ENCODE measurements around the gene ACTL7B.
"Not testable (repeated sequence)": the region's sequence is repeated elsewhere in the genome, so short reads cannot be mapped to it uniquely, and the experiment has no call there.

The ACTL7B gene

DNA sequence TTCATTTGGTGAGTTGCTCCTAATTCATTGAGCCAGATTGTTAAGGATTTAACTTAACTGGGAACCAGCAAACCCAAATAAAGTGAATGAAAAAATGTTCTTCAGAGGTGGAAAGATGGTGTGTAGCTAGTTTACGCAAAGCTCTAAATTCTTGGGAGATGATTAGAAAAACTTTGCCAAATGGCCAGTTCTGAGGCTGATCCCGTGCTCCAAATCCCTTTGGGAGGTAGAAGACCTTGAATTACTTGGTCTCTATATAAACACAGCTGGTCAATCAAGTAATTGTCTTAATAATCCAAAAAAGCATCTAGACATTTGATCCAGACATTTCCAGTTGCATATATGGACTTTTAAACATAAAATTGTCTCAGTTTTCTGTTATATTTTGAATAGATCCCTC lies 11.4 kb downstream of the ACTL7B start:
- no peak for DNase-seq

DNA sequence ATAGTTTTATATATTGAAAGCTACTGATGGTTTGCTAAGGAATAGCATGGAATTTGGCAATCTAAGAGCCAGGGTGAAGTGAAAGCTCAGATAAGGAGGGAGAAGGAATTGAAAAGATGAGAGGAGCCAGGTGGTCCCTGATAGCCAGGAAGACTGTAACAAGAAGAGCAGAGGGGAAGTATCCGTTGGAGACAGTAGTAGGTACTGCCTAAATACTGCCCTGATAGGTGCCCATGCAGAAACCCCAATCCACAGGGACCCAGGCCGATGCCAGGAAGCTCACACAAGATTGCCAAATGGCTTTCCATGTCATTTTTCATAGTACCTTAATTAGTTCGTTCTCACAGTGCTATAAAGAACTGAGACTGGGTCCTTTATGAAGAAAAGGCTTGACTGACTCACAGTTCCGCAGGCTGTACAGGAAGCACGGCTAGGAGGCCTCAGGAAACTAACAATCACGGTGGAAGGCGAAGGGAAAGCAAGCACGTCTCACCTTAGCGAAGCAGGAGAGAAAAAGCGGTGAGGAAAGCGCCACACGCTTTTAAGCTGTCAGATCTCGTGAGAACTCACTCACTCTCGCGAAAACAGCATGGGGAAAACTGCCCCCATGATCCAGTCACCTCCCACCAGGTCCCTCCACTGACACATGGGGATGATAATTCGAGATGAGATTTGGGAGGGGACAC lies 13.0 kb downstream of the ACTL7B start:
- no peak for DNase-seq

GRCh38 chr9:108839561-108839960 lies 16.2 kb downstream of the ACTL7B start:
- not testable (repeated sequence) for DNase-seq

DNA sequence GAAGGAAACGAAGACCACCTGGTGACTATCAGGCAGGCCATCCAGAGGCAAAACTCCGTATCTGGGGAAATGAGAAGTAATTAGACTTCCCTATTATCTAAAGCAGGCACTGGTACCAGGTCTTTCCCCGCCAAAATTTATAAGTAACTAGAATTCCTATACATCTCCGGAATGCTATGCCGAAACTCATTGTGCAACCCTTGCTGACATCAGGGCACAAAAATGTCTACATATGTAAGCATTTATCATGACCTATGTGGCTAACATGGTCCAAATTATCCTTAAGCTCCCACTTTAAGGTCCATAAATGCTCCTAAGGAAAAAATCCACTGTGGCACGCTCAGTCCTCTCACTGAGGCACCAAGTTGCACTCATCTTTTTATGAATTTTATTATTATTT lies 17.8 kb downstream of the ACTL7B start:
- DNase-seq: no peak

- no peak for DNase-seq
These were observed 18.3 kb downstream of the ACTL7B start for GRCh38 chr9:108837530-108837929.

- no peak for DNase-seq
These were observed 19.0 kb downstream of the ACTL7B start for GRCh38 chr9:108836781-108837180.

DNA sequence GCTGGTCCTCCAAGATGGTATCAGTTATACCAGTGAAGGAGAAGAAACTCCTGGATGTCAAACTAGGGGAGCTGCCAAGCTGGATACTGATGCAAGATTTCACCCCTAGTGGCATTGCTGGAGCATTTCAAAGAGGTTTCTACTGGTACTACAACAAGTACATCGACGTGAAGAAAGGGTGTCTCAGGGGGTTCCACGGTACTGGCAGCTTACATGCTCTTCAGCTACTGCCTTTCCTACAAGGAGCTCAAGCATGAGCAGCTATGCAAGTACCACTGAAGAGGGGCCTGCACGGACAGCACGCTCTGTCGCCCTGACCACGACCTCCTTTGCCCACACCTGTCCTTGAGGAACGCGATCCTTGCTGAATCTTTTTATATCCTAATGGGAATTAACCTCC lies 19.5 kb downstream of the ACTL7B start:
- no peak for DNase-seq

DNA sequence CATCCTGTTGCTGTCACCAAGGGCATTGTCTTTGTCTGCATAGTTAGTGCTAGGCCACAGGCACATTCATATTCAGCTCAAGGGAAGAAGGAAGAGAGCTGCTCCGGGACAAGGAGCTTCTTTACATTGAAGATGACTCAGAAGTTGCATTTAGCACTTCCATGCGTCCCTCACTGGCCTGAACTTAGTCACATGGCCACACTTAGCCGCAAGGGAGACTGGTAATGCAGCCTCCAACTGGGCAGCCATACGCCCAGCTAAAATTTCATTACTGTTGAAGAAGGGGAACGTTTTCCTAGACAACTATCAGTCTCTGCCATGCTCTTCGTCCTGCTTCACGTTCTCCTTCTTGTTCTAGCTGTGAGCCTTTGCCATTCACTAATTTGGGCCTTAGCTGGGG lies 20.0 kb downstream of the ACTL7B start:
- no peak for DNase-seq

- no peak for DNase-seq
These were observed 20.7 kb downstream of the ACTL7B start for GRCh38 chr9:108834959-108835665.

GRCh38 chr9:108832179-108832500 lies 23.6 kb downstream of the ACTL7B start:
- DNase-seq: no peak

- no peak for DNase-seq
These were observed 24.1 kb downstream of the ACTL7B start for GRCh38 chr9:108831496-108832178.

DNA sequence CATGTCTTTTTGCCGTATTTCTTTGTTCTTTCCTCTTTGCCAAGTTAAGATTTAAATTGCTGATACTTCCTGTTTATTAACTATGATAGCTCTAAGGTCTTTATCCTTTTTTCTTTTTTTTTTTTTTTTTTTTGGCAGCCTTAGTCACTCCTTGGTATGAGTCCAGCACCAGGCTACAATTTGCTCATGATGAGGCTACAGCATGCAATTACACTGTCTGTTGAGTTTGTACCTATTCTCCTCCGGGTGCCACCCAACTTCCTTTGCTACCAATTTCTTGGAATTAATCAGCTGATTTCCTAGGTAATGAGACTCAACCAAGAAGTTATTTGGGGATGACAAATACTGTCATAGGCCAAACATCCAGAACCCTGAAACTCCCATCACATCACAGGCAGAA lies 25.5 kb downstream of the ACTL7B start:
- DNase-seq: no peak

DNA sequence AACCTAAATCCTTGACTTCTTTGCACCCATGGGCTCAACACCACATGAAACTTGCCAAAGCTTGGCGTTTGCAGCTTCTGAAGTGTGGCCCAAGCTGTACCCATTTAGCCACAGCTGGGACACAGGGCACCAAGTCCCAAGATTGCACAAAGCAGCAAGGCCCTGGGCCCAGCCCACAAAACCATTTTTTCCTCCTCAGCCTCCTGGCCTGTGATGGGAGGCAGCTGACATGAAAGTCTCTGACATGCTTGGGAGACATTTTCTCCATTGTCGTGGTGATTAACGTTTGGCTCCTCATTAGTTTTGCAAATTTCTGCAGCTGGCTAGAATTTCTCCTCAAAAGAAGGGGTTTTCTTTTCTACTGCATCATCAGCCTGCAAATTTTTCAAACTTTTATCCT lies 32.0 kb downstream of the ACTL7B start:
- no peak for DNase-seq

DNA sequence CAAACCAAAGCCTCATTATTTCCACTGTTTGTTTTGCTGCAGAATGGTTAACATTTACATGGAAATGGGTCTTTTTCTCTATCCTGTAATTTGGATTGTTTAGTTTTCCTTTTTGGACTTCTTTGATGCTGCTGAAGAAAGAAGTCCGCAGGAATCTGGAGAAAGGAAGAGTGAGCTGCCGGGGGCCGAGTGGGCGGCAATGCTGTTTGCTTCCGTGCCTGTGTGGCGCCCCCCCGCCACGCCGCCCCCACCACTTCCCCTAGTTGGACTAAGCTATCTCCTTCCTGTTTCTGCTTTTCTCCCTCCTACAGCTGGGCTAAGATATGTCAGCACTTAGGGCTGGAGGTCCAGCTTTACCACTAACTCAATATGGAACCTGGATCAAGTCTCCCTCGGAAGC lies 39.7 kb downstream of the ACTL7B start:
- DNase-seq: peak; percentile 39

- no peak for DNase-seq
These were observed 40.6 kb downstream of the ACTL7B start for GRCh38 chr9:108815156-108815555.

DNA sequence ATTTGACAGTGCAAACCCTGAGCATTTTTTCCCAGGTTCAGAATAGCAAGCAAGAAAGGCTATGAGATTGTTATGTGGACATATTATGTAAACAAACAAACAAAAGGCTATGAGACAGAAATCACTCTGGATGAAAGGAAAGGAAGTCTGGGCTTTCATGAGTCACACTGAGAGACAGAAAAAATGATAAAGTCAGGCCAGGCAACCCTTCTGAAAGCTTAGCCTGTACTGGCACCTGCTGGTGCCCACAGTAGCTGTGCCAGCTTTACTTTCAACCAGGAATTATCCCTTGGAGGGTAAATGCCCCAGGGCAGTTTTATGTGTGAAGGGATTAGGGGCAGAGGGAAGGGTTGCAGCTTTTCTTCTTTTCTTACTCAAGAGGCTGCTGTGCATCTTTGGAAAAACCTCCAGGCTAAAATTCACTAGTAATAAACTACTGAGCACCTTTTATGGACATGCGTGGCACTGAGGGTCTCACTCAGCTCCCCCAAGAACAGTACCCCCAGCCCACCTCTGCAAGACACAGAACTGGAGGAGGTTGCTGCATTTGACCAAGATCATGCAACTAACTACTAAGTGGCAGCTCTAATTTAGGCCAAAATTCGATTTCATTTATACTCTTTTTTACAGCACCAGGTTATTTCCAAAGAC lies 41.7 kb downstream of the ACTL7B start:
- peak; percentile 30 for DNase-seq

DNA sequence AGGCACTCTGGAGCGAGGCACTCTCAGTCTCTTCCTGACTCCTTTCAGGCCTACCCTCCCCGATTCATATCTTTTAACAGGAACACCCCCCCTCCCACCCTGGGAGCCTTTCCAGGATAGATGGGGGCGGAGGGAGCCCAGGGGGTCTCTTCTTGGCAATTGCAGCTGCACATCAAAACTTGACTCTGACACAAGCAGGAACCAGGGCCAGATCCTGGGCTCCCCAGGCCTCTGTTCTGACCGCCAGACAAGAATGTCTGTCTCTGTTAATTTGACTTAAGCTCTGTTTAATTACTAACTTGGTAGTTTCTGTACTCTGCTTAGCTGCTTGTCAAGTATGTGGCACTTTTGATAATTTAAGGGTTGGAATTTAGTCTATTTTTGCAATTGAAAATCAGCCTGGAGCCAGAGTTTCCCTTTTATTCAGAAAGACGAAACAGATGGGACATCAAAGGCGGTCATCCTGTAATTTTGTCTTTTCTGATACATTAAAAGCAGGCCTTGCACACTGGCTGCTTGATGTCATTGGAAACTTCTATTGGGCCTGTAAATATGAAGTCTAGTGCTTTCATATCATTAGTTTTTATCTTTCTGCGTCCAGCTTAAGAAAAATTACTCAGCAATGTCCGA lies 43.3 kb downstream of the ACTL7B start:
- DNase-seq: peak; percentile 34

DNA sequence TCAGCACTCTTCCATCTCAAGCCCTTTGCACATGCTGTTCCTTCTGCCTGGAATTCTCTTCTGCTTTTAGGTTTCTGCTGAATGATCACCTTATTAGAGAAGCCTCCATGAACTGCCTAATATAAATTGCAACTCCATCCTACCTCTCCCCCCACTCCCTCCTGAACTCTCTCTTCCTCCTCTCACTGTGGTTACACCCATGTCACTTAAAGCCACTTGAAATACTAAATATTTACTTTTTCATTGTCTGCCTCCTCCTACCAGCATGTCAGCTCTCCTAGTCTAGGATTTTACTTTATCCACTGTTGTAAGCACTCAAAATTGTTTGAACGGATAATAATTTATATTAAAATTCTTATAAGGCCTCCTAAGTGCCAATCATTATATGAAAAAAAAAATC lies 43.8 kb downstream of the ACTL7B start:
- DNase-seq: no peak

DNA sequence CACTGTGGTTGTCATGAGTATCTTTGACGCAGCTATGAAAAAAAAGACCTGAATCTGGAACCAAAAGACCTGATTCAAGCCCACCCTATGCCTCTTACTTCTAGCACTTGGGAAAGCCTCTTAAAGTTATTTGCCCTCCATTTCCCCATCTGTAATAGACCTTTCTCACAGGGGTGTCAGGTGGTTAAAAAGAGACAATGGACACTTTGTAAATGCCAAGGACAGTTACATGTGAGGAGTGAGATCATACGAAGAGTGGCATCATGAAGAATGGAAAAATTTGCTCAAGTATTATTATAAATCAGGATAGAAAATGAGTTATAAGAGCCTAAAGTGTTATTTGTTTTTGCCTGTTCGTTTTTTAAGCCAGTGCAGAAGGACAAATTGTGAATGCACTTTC lies 46.5 kb downstream of the ACTL7B start:
- DNase-seq: no peak

Data from femur (tissue), 1 donor.